ENCODE data around the gene TRPC3.
"Not testable (repeated sequence)": the region's sequence is repeated elsewhere in the genome, so short reads cannot be mapped to it uniquely, and the experiment has no call there.

TRPC3 gene

DNA sequence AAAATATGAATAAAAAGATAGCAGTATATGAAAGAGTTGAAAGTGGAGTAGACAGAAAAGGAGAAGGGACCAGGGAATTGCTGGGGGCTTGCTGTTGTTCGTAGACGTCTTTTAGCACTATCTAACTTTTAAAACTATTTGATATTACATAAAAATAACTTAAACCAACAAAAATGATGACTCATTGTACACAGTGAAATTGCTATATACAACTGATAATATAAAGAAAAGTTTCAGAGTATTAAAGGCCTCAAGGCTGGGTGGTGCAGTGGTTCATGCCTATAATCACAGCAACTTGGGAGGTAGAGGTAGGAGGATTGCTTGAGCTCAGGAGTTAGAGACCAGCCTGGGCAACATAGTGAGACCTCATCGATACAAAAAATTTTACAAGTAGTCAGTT, 5.2 kb downstream of the TRPC3 start:
- DNase-seq (ENCODE audit: low read depth) = no peak

DNA sequence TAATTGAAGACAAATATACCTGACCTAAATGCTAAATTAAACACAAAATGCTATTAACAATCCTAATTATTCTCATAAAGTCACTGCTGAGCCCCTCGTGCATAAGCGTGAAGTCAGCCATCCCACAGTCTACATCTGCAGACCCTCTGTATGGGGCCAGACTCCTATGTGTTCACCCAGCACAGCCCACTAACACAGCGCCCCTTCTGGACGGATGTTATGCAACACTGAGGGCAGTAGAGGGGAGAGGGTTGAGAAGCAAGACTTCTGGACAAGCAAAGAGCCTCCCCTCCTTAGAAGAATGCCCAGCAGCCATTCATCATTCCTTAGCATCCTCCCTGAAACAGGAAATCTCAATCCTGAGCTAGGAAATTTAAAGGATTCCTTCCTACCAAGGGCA, 7.9 kb downstream of the TRPC3 start:
- DNase-seq (ENCODE audit: low read depth) = no peak

DNA sequence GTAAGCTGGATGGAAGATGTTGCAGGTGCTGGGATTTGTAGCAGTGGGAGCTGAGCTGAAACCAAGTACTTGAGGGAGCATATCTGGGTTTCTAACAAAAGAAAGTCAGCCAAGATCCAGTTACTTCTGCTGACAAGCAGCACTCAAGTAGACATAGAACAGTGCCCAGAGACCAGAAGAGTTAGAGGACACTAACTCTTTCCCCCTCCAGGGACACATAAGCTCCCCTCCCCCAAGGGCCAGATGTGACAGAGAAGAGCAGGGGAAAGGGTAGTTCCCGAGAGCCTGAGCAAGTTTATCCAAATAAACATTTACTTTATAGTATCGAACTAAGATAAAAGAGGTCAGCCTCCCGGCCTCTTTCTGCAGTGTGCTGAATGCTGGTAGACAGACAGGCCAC, 12.2 kb downstream of the TRPC3 start:
- DNase-seq (ENCODE audit: low read depth) = no peak

DNA sequence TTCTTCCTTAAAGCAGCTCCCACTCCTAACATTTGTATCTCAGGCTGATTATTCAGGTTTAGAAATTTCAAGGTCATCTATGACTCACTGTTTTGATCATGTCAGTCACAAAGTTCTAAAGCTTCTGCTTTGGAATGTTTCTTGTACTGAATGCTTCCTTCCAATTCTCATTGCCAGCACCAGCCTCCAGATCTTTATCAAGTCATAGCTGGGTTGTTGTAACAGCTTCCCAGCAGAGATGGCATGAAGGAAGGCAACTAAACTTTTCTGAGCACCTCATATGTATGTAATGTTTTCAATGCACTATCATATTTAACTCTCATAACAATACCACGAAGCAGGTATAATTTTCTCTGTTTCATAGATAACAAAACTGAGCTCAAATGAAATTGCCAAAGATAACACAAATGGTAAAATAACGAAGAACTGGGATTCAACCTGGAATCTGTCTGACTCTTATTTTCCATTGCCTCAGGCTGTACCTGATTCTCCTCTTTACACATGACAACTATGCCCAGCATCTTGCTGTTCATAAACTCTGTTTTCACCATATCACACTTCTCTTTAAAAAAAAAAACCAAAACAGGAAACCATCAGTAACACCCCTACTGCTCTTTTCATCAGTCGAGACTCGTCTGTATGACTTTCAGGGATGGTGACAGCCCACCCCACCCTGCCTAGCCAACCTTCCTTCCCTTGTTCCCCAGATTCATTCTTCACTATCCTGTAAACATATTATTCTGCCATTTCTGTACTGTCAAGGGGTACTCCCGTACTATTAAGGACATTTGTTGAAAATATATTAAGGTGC, 13.4 kb downstream of the TRPC3 start:
- no peak for DNase-seq (ENCODE audit: low read depth)

DNA sequence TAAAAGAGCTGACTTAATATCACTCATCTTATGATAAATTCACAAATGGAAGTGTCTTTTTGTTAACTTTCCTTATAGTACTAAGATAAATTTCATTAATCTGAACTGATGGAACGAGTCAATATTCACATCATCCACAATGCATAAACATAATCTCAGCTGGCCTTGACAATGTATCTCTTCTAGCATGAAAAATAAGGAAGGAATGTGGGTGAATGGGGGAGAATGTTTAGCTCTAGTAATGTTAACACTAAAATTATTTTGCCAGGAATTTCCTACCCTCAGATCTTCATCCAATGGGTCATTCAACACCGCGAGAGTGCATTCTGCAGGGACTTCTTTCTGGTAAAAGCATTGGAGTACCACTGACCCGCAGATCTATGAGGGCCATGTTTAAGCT, 15.8 kb downstream of the TRPC3 start:
- DNase-seq (ENCODE audit: low read depth) = no peak

DNA sequence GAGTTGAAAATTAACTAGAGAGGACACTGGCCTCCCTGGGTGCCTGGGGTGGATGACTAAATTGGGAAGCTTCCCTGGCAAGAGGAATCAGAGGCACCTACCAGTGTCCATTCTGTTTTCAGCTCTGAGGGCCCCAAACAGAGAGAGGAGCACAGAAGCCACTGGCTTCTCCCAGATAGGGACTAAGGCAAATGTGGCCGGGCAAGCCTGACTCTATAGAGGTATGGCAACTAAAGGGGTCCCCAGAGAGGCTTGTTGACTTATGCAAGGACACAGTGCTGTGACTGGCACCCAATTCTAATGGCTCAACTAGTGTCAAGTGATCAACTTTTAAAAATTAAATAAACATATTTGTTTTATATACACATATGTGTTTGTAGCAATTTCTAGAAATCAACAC, 17.2 kb downstream of the TRPC3 start:
- no peak for DNase-seq (ENCODE audit: low read depth)

DNA sequence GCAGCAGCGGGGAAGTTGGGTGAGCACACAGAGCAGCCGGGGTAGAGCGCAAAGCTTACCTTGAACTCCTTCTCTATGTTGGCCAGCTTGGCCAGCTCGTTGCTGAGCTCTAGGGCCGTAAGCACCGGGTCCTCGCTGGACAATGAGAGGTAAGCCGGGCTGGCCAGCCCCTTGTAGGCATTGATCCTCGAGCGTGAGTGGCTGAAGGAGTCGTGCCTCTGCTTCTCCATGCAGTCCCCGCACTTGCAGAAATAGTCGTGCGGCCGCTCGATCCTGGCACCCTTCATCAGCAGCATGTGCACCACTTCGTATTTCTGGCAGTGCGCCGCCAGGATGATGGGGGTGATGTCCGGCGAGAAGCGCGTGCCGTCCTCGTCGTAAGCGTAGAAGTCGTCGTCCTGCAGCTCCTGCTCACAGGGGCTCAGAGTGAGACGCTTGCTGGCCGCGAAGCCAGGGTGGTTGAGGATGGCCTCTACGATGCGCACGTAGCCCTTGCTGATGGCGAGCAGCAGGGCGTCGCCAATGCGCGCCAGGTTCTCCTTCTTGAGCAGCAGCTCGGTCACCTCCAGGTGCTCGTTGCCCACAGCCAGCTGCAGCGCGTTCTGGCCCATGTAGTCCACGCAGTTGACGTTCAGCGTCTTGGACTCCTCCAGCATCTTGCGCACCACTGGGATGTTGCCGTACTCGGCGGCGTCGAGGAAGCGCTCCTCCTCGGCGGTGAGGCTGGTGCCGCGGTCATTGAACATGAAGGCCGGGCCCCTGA, 19.5 kb downstream of the TRPC3 start:
- no peak for DNase-seq (ENCODE audit: low read depth)

DNA sequence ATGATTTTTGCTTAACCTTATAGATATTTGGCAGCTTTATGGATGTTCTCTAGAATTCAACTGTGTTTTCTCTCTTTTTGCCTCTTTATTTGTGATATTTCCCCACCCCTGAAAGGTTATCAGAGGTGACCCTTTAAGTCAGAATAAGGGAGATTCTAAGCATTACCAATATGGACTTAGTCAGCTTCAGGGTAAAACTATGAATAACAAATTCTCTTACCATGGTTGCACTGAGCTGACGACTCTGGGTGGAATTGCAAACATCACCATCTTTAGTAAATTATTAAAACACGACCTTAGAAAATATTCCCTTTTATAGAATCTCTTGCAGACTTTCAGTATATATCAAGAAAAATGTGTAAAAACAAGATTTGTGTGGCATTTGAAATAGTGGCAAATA, 21.6 kb downstream of the TRPC3 start:
- DNase-seq (ENCODE audit: low read depth) = no peak

DNA sequence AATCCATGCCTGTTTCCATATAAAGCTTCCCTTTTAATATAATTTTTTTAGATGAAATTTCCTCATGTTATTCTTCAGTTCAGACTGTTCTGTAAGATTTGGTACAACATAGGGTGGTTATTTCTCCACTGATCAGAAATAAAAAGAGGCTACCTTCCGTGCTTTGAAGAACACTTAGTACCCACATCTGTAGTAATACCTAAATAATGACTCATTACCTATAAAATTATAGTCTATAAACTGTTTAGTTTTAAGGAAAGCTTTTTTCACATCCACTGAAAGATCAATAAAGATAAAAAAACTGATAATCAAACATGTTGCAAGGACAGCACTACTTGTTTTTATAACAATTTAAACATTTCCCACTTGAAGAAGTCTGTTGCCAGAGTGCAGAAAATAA, 23.9 kb downstream of the TRPC3 start:
- DNase-seq (ENCODE audit: low read depth) = no peak

DNA sequence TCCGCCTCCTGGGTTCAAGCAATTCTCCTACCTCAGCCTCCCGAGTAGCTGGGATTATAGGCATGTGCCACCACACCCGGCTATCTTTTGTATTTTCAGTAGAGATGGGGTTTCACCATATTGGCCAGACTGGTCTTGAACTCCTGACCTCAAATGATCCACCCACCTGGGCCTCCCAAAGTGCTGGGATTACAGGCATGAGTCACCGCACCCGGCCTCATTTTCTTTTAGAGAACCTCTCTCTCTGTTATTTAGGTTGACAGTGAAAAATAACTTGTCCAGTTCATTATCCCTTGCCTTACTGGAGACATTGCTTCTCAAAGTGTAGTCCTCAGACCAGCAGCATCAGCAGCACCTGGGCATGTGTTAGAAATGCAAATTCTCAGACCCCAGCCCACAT, 25.4 kb downstream of the TRPC3 start:
- not testable (repeated sequence) for DNase-seq (ENCODE audit: low read depth)

DNA sequence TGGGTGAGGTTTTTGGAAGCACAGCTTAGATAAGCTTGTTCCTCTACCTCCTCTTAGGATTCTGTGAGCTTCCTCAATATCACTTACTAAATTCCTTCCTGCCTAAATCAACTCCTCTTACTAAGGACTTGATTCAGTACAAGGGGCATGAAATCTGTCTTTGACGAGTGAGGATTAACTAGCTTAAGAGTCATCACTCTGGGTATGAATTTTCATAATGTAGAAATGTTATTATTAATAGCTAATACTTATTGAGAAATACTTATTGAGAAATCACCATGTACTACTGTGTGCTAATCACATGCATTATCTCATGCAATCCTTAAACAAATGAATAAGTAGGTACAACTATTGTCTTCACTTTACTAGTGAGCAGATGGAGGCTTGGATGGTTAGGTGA, 28.6 kb downstream of the TRPC3 start:
- no peak for DNase-seq (ENCODE audit: low read depth)

DNA sequence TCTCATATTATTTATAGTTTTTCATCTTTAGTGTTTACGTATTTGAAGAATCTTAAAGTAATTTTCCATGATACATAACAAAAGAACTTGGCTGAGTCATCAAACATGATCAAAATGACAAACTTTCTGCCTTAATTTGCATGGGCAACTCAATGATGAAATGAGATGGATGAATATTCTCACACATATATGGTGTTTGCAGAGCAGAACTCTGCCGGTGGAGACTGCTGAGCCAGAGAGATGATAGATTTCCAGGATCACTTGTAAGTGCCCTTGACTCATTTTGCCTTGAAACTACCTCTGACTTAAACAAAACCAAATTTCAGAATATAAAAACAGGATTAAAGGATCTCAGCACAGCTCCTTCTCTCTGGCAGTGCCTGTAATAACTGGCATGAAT, 38.2 kb downstream of the TRPC3 start:
- no peak for DNase-seq (ENCODE audit: low read depth)

DNA sequence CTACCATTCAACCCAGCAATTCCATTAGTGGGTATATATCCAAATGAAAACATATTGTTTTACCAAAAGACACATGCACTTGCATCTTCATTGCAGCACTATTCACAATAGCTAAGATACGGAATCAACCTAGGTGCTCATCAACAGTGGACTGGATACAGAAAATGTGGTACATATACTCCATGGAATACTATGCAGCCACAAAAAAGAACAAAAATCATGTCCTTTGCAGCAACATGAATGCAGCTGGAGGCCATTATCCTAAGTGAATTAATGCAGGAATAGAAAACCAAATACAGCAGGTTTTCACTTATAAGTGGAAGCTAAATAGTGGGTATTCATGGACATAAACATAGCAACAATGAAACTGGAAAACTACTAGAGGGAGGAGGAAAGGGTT, 43.5 kb downstream of the TRPC3 start:
- DNase-seq (ENCODE audit: low read depth) = no peak

DNA sequence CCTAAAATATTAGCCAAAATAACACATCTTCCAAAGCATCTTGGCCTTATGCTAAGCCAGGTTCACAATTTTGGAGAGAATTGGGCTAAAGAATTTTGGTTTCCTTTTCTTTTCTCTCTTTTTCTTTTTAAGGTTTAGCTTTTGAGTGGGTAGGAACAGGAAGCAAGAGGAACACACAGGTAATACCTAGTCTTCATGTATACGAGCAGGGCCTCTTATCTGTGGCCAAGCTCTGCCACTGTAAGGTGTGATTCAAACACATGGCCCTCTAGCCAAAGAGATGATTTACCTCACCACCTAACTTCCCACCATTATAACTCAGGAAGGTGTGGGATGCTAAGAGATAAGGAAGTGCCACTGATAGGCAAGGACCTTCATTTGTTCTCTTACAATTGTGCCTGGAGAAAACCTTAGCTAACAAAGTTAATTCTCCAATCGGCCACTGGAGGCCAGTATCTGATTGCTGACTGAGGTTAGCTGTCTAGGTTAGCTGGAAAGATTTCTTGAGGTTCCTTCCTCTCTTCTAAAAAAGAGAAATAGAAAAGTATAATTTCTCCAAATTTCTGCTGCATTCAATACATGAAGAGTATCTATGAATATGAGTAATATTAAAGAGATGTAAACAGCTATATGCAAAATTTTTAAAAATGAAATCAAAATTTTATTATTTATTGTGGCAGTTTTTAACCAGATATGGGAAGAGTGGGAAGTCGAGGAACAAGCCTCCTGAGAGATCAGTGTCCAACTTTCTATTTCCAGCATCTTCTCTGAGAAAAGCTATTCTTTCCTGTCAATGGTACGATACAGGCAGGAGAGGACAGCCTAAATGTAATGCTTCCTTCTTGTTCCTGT, 51.5 kb downstream of the TRPC3 start:
- DNase-seq (ENCODE audit: low read depth) = peak; percentile 34

DNA sequence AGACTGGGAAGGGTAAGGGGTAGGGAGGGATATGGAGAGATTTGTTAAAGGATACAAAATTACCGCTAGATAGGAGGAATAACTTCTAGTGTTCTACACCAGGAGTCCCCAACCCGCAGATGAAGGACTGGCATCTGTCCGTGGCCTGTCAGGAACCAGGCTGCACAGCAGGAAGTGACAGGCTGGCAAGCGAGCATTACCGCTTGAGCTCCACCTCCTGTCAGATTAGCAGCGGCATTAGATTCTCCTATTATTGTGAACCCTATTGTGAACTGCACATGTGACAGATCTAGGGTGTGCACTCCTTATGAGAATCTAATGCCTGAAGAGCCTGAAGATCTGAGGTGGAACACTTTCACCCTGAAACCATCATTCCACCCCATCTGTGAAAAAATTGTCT, 53.7 kb downstream of the TRPC3 start:
- DNase-seq (ENCODE audit: low read depth) = no peak

DNA sequence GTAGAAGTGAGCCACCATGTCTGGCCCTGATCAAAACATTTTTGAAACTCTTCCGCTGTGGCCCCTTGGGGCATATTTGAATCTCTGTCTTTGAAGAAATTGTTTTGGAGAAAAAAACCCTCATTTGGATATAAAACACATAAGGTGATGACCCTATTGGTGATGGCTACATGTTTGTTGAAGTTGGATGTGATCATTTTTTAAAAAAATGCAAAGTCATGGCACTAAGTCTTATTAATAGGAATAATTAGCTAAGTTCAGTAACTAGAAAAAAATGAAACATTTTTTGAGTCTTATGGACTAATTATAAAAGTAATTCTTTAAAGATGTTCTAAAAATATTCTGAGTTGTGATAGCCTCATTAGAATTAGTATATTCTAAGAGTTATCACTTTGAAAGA, 63.7 kb downstream of the TRPC3 start:
- DNase-seq (ENCODE audit: low read depth) = no peak

DNA sequence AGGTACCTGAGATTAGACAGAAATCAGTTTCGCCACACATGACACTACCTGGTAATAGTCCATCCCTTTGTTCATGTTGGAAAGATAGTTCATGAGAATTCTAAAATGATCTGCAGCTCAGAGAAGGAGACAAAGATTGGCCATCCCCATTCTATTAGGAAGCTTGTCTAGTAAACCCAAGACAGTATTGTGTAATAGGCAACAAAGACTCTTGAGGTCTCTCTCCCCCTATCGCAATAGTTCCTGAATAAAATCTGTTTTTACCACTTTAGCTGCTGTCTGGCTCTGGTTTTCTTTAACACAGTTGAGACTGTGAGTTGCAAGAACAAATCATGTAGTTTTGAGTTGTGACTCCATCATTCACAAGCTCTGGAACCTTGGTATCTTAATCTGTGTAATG, 66.7 kb downstream of the TRPC3 start:
- no peak for DNase-seq (ENCODE audit: low read depth)

DNA sequence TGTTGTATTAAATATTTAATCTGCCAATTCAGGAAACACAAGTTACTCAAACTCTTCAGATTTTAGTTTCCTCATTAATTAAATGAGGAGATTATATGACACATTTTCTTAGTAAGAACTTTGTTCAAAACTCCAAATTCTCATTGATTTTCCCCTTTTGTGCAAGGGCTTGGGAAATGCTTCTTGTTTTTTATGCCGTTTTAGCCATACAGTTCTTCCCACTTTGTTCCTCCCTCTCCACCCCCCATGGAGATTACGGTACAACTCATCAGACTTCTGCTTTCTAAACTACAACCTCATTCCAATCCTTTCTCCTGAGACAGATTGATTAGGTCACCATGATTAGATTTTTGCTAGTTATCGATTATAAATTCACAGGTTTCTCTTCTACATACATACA, 70.7 kb downstream of the TRPC3 start:
- no peak for DNase-seq (ENCODE audit: low read depth)

DNA sequence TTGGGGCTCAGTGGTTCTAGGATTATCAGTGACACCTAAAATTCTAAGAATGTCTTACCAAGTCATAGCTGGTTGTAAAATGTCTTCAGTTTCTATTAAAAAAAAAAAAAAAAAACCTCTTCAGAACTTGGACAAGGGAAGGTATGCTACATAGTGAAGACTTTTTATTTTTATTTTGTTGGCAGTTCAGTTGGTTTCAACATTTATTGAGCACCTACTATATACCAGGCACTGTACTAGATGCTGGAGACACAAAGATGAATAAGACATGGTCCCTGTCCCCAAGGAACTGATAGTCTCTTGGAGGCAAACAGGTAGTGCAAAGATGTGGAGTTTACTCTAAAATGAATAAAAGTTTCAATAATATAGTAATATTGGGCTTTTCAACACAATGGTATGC, 72.7 kb downstream of the TRPC3 start:
- DNase-seq (ENCODE audit: low read depth) = no peak

DNA sequence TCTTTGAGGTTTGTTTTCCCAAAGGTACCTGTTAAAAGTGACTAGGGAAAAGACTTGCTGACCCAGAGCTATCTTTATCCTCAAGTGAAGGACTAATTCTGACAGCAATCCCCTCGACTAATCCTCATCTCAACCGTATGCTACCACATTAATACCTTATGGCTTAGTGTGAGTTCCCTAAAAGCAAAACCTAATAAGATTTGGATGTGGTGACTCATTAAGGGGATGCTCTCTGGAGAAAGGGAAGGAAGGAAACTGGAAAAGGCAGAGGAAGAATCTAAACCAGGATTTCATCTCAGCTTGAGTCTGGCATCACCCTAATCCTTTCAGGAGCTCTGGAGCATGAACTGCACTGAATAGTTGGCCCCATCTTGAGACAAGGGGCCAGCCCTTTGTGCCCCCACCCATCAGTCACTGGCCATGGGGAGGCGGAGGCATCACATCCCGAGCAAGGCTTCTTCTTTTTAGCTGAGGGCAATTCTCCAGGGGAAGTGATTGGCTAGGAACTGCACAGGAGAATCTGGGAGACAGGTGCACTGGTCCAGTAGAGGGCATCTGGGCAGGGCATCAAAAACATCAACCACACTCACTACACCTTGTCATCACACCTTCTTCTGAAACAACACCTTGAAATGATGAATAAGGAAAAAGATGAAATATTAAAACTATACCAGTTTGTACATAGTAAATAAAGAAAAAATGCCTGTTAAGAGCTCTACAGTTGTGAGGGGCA, 74.7 kb downstream of the TRPC3 start:
- no peak for DNase-seq (ENCODE audit: low read depth)

DNA sequence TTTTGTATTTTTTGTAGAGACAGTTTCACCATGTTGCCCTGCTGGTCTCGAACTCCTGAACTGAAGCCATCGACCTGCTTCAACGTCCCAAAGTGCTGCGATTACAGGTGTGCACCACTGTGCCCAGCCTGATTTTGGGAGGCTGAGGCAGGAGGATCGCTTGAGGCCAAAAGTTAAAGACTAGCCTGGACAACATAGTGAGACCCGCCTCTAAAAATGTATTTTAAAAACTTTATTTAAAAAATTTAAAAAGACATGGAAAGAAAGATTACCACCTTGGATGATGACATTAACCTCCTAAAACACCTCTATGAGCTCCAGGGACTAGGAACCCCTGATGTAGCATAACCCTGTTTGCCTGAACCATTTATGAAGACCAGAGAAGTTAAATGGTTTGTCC, 75.8 kb downstream of the TRPC3 start:
- no peak for DNase-seq (ENCODE audit: low read depth)

DNA sequence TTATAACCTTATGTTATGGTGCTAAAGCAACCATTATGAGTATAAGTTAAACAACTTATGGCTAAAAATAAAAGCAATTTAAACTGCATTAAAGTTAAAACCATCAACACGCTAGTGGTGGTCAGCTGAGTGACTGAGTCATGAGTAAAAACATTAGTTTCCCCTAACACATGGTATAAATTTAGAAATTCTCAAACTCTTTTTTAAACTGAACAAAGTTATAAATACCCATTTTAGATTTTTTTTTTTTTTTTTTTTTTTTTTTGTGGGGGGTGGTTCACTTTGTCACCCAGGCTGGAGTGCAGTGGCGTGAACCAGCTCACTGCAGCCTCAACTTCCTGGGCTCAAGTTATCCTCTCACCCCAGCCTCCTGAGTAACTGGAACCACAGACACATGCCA, 76.2 kb downstream of the TRPC3 start:
- no peak for DNase-seq (ENCODE audit: low read depth)

Data from stimulated activated CD4-positive, alpha-beta T cell treated with anti-CD3 and anti-CD28 coated beads, Interleukin-2, amount 100 ng/mL, for 4 hours (primary cell).